ENCODE results near the gene SLC45A1.
A peak's percentile ranks its signal among the peaks of the same experiment; 100 is the strongest.
"Not testable (repeated sequence)": the region's sequence is repeated elsewhere in the genome, so short reads cannot be mapped to it uniquely, and the experiment has no call there.

SLC45A1 gene

DNA sequence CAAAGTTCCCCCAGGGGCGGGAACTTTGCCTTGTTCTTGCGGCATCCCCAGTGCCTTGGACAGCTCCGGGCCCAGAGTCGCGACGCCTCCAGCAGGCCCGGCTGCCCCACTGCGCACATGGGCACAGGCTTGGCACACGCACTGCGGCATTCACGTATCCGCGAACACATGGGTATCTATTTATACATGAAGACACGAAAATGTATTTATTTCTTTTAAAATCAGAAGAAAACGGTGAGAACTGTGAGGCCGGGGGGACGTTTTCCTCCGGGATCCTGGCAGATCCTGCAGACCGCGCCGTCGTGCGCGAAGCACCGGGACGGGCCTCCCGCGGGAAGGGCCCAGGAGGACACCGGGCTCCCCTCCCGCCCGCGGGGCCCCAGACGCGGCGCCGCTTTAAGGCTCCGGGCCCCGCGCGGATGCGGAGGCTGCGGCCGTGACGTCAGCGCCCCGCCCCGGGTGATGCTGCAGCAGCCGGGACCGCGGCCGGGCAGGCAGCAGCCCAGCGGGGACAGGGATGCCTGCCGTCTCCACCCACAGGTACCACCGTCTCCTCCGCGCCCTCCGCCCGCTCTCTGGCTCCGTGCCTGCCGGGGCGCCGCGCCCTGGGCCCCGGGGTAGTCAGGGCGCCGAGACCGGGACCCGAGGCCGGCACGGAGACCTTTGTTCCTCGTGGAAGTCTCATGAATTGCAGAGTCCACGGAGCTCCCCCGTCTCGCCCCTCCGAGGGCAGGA, at the start of gene SLC45A1:
SLC45A1 (plus strand) TSS at position 468 of the 735 bp plus-strand sequence. CDS start 6,216 bp downstream, outside the sequence.
- peak; percentile 49 to 79 for DNase-seq (ENCODE audit: low read depth in 2 of 2)

DNA sequence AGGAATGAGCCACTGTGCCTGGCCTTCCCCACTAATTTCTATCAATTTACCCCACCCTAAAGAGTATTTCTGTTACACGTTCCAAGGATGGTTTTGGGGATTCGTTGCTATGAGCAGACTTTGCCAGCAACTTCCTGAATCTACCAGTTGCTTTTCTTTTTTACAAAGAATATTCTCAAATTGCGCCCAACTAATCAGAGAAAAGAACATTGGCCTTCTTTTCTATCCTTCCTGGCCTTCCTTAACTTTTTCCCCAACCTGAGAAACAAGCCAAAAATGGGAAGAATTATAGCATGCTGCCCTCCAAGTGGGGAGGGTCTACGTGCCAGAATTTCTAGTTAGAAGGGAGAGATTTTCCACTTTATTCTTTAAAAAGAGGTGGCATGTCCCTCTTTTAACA, 44.9 kb upstream of the SLC45A1 start:
- no peak for DNase-seq (ENCODE audit: low read depth in 2 of 2)

DNA sequence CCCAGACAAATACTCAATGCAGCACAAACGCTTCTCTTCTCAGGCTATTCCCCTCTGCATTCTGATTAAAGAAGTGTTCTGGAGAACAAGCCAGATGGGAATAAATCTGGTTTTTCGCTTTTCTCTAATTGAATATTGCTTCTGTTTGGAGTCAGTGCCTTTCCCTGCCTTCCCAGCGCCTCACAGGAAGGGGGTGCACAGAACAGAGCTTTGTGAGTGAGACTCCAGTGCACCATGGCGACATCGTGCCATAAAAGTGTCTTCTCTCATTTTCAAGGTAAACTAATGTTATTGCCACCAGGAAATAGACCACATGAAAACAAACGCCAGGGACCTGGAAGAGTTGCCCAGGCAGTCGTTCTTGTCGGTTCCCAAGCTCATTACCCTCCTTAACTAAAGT, 43.6 kb upstream of the SLC45A1 start:
- no peak for DNase-seq (ENCODE audit: low read depth in 2 of 2)

GRCh38 chr1:8276173-8276914, 41.6 kb upstream of the SLC45A1 start:
- no peak for DNase-seq (ENCODE audit: low read depth in 2 of 2)

DNA sequence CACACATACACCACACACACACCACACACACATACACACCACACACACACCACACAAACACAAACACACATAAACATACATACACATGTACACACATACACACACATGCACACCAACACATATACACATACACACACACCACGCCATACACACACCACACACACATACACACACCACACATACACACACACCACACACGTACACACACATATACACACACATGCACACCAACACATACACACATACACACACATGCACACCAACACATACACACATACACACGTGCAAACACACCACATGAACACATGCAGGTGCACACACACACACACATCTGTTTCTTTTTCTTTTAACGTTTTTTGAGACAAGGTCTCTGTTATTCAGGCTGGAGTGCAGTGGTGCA, 41.0 kb upstream of the SLC45A1 start:
- DNase-seq (ENCODE audit: low read depth in 2 of 2), result no peak

DNA sequence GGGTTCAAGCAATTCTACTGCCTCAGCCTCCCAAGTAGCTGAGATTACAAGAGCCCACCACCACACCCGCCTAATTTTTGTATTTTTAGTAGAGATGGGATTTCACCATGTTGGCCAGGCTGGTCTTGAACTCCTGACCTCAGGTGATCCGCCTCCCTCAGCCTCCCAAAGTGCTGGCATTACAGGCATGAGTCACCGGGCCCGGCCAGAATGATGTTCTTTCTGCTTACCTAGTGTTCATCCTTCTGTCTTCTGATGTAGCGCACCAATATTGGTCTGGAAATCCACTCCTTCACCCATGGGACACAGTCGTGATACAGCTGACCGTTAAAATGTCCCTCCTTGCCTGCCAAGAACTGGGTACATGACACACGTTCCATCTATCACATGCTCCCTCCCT, 39.2 kb upstream of the SLC45A1 start:
- DNase-seq (ENCODE audit: low read depth in 2 of 2), result not testable (repeated sequence)

- DNase-seq (ENCODE audit: low read depth in 2 of 2), result no peak
Observed at GRCh38 chr1:8281843-8282509, 35.9 kb upstream of the SLC45A1 start.

DNA sequence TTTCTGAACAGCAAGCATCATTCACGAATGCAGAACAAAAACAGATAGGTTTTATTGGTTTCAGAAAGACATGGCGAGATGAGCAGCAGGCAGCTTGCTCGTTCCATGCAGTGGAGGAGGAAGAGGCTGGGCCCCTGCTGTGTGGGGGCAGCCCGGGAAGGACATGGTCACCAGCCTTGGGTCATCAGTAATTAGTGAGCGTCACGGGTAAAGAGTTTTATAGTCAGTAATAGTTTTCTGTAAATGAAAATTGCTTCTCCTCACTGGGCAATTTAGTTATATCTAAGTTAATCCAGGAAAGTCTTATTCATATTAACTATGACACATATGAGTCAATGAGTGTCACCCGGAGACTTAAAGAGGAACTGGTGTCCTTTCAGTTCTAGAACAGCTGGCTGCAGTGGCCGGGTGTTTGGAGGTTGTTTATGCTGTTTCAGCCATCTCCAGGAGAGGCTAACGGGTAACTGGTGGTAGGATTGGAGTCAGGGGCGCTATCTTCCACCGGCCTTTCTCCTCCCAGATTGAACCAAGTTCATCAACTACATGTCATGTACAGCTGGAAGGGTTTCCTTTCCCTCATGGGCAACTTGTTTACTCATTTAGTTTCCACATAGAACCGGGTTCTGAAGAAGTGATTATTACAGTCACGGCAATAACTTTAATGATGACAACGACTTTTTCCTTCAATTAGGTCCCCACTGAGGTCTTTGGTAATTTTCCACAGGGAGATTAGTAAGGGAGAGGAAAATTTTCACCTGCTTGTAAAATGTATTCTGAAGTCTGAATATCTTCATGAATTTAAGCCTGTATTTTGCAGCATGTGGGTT, 34.6 kb upstream of the SLC45A1 start:
- DNase-seq (ENCODE audit: low read depth in 2 of 2), result peak; percentile 13 to 18

DNA sequence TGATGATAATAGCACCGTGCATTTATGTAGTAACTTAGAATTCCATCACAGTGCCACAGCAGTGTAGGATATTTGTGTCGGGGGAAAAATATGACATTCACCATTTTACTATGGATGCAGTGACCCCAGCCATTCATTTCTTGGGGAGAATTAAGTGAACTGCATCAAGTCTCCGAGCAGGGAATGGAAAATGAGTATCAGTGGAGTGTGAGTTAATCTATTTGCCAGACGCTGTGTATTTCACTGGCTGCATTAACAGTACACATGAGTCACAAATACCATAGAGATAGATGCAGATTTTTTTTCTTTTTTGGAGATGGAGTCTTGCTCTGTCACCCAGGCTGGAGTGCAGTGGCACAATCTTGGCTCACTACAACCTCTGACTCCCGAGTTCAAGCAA, 33.8 kb upstream of the SLC45A1 start:
- DNase-seq (ENCODE audit: low read depth in 2 of 2), result no peak

GRCh38 chr1:8285103-8285502, 32.8 kb upstream of the SLC45A1 start:
- DNase-seq (ENCODE audit: low read depth in 2 of 2), result no peak

DNA sequence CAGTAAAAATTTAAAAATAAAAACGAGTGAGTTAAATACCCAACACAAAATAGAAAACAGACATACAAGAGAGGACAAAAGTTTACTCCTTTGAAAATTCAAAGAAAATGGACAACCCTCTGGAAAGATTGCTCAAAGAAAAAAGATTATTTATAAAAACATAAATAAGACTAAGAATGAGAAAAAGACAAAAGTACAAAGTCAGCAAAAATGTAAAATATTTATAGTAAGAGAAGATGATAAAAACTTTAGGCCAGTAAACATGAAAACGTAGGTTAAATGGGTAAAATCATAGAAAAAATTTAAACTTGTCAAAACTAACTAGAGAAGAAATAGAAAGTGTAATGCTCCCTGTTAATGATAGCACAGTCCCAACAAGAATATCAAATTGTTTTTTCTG, 31.9 kb upstream of the SLC45A1 start:
- no peak for DNase-seq (ENCODE audit: low read depth in 2 of 2)

DNA sequence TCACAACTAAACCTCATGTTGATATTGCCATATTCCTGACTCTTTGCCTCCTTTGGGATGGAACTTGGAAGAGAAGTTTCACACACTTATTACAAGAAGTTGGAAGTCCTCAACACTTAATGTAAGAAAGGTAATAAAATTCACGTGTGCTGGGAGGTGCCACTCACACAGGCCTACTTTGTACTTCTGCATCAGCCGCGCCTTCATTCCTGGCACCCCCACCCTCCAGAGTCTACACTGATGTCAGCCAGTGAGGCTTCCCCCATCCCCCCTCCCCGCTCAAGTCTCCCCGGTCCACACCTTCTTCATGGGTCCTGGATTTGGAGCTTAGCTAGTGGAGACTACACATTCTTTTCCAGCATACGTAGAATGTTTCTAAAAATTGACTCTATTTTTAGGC, 24.8 kb upstream of the SLC45A1 start:
- no peak for DNase-seq (ENCODE audit: low read depth in 2 of 2)

GRCh38 chr1:8293641-8294169, 24.2 kb upstream of the SLC45A1 start:
- no peak for DNase-seq (ENCODE audit: low read depth in 2 of 2)

- no peak for DNase-seq (ENCODE audit: low read depth in 2 of 2)
Observed at GRCh38 chr1:8294170-8294697, 23.7 kb upstream of the SLC45A1 start.

GRCh38 chr1:8297245-8297644, 20.7 kb upstream of the SLC45A1 start:
- DNase-seq (ENCODE audit: low read depth in 2 of 2), result no peak

GRCh38 chr1:8299963-8300362, 18.0 kb upstream of the SLC45A1 start:
- no peak for DNase-seq (ENCODE audit: low read depth in 2 of 2)

DNA sequence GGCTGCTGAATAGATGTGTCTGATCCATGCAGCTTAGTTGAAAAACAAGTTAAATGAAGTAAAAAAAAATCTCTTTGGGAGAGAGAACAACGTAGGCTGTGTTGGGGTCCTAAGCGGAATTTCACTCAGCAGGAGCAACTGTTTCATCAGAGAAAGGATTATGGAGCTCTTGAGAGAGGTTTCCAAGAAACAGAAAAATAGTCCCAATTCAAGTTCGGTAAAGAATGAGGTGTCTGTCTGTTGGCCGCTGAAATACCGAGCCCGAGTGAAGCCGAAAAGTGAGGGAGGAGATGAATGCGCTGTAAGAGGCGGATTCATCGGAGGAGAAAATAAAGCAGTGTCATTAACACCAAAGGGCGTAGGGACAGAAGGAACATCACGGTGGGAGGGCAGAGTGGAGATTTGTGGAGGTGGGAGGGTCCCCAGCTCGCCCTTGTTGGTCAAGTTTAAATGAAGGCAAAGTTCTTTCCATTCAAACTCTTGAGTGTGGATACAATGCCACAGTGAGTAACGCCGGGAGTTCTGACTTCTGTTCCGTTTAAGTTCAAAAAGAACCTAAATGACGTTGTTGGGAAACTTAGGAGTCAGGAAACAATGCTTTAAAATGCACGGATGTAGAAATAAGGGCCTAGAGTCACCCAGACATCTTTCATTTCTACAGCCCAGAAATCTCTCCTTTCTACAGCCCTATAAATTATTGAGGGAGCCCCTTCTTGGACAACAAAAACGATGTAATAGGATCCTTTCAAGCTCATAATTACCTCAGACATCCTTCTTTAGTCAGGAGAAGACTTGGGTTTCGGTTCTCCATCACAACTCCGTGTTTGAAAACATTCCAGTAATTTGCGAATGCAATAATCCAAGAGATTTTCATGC, 15.6 kb upstream of the SLC45A1 start:
- no peak for DNase-seq (ENCODE audit: low read depth in 2 of 2)

- no peak for DNase-seq (ENCODE audit: low read depth in 2 of 2)
Observed at GRCh38 chr1:8303141-8303540, 14.8 kb upstream of the SLC45A1 start.

DNA sequence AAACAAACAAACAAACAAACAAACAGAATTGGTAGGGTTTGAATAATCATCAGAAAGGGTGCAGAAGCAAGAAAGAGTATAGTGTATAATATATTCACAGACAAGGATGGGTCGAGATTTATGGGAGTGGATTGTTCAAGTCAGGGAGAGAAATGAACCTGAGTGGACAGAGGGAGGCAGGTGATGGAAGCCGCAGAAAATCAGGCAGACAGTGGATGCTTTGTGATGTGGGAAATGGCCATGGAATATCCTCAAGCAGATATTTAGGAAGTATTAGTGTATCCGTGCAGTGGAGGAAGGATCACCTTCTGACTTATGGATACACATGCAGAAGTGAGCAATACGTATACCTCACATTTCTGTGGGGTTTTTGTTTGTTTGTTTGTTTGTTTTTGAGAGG, 14.0 kb upstream of the SLC45A1 start:
- DNase-seq (ENCODE audit: low read depth in 2 of 2), result no peak

- no peak for DNase-seq (ENCODE audit: low read depth in 2 of 2)
Observed at GRCh38 chr1:8307628-8308027, 10.3 kb upstream of the SLC45A1 start.

All from stimulated activated CD4-positive, alpha-beta T cell treated with anti-CD3 and anti-CD28 coated beads, Interleukin-15, amount 100 ng/mL, for 48 hours (primary cell).